Putamen (tissue), 1 donor: ENCODE measurements around the gene MARK1.
"Not testable (repeated sequence)": the region's sequence is repeated elsewhere in the genome, so short reads cannot be mapped to it uniquely, and the experiment has no call there.

ENCODE experiments used
- DNase-seq: peaks from one replicate; pipeline ENCODE4 v3.0.0-alpha.2; 2016; ENCODE audit warnings: low spot score

Gene MARK1

DNA sequence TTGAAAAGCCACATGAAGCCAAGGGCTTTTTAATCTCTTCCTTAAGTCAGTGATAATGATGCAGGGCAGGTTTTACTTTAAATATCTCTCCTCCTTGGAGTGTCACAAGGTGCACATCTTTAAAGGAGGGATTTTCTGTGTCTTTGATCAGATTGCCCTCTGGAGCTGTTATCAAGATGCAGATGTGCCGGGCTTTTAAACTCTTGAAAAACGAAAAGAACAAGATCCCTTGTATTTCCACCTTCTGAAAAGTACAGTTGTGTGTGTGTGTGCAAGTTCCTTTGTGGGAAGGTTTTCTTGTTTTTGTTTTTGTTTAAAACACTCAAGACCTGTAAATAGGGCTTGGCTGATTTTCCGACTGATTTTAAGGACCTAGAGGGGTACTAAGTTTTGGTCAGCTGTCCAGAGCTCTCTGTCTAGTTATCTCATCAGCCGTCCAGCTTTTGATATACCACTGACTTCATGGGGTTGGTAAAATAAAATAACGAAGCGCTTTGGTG, 1.6 kb downstream of the MARK1 start:
- DNase-seq = no peak

DNA sequence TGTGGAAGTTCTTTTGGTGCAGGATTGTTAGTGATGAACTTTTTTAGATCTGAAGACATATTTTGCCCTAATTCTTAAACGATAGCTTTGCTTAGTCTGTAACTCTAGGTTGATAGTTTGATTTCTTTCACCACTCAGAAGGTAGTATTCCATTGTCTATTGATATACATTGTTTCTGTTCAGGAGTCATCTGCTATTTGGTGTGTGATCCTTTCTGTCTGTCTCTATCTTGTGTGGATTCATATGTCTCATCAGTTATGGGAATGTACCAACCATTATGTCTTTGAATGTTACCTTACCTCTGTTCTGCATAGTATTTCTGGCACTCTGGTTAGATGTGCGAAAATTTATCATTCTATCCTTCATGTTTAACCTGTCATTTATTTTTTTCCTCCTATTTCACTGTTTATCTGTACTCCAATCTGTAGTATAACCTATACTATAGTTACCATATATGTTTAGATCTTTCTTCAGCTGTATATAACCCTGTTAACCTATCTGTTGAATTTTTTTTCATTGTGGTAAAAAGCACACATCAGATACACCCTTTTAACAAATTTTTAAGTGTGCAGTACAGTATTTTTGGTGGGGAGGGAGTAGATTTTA, 5.7 kb downstream of the MARK1 start:
- DNase-seq = no peak

DNA sequence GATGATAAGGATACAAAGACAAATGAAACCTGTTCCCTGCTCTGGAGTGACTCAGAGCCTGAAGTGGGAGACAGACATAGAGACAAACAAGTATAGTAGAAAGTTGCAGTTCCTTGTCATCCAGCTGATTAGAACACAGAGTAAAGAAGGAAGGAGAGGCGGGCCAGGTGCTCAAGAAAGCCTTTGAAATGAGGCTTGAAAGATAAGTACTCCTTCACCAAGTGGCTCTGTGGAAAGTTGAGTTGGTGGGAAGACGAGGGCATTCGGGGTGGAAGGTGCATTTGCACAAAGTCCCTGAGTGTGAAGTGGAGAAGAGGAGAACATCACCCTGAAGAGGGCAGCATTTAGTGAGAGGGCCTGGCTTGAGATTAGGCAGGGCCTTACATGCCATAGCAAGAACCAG, 17.0 kb downstream of the MARK1 start:
- DNase-seq = no peak

DNA sequence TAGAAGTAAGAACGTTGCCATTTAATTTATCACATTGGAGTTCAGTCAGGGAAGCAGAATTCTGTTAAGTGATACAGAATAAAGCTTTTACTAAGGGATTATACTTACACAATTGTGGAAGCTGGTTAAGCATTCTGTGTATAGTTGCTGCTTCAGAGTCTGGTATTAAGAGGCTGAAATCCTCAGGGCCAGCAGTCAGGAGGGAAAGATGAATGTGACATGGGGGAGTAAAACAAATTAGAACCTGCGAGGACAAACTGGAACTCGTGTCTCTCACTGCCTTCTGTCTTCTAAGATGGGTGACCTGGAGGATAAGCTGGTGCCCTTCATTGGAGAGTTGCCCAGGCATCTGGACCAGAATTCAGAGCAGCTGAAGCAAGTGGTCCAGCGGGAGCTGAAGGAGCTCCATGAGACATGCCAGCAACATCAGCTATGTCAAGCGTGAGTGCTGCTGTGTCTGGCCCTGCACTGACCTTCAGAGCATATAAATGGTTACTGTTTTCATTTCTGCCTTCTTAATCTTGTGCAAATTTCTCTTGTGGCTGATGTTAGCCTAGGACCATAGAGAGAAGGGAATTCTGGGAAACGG, 23.0 kb downstream of the MARK1 start:
- DNase-seq = no peak

DNA sequence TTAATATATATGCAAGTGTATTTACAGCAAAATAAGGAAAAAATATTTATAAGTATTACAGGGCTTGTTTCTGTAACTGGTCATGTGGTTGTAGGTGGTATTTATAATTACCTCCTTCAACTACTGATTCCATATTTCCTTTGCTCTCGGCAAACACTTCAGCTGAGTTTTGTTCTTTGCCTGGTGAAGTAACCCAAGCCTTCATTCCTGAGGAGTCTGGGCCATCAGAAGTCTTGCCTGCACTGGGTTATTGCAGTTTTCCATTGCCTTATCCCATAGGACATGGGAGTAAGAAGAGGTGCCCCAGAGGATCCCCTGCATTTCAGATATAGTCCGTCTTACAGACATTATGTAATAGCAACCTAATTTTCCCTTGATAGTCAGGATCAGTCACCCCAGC, 23.8 kb downstream of the MARK1 start:
- DNase-seq = no peak

DNA sequence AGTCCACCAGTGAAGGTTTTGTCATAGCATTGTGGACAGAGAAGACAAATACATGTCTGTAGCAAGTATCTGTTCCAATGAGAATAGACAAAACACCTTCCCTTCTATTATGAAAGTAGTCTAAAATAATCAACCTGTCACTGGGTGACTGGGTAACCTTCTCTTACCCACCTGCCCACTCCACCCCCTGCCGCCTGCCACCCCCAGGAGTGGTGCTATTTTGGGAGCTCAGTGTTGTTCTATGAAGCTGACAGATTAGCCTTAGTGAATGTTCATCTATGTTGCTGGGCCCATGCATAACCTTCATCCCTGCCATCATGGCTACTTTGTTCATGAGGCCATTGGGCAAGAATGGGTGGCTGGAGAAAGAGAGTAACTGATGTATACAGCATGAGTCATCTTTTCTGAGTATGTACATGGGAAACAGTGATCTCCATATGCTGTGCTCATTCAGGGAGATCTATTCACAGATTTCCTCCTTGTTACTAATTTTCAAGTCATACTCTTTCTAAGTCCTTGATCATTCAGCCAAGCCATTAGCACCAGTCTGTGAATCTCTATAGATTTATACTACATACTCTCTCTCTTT, 24.8 kb downstream of the MARK1 start:
- peak; percentile 45 for DNase-seq

DNA sequence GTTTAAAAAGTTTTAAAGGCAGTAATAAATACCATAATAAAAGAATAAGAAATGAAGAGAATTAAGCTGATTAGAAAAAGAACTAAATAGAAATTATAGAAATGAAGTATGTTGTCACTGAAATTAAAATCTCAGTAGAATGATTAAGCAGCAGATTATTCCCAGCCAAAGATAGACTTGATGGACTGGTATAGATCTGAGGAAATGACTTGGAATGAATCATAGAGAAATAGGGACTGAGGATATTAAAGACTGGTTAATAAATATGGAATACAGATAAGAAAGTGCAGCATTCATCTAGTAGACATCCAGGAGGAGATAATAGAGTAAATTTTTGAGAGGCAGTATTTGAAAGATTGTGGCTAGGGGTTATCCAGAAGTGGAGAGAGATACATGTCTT, 28.7 kb downstream of the MARK1 start:
- DNase-seq = no peak

DNA sequence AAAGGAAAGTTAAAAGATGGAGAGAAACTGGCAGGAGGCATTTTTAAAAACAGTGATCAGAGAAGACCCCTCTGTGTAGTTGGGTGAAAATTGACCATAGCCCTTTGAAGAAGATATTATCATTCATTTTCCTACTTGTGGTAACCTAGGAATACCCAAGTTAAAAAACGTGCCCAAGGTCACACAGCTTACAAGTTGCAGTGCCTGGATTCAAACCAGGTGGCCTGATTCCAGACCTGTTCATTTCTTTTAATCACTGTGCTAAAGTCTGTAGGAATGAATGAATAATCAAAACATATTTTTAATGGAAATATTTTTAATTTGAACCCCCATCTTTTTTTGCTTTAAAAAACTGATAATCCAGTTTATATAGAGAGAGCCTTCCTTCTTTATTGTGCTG, 35.6 kb downstream of the MARK1 start:
- no peak for DNase-seq

DNA sequence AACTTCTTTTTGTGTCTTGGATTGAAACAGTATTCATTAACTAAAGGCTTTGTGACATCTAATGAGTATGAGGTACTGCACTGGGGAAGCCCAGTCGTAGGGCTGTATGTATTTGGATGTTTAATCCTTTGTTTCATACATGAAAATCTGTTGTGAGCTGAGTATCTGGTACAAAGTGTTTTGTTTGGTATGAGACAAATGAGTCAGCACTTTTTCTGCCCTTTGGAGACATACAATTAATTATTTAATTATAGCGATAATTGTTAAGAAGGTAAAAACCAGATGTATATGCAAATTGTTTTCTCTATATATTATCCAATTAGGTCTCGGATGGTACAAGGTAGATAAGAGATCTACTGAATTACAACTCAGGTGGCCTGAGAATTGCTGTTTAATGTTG, 36.3 kb downstream of the MARK1 start:
- DNase-seq = no peak

DNA sequence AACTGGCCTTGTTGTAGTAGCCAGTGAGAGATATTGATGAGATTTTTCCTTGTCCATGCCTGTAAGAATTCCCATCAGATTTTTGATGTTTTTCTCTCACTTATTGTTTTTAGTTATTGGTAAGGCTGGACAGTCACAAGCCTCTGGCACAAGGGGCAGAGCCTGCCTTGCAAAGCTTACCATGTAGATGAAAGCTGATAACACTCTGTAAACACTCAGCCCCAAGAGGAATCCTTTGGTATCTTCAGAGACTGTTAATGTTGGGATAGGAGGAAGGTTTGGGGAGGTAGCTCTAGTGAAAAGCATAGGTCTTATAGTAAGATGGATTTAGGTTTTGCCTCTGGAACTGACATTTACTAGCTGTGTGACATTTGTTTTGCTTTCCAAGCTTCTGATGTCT, 37.7 kb downstream of the MARK1 start:
- DNase-seq = no peak

DNA sequence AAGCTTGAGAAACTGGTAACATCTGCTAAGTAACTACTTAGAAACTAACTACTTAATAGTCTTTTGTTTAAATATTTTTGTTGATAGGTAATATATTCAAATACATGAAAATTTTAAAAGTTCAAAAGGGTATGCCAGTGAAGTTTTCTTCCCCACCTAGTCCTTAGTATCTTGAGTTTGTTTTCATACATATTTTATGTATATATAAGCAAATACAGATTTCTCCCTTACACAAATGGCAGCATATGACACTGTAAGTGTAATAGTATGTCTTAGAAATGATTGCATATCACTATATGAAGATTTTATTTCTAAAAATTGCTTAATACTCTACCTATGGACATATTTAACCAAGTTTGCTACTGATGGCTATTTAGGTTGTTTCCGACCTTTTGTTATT, 38.9 kb downstream of the MARK1 start:
- DNase-seq = no peak

DNA sequence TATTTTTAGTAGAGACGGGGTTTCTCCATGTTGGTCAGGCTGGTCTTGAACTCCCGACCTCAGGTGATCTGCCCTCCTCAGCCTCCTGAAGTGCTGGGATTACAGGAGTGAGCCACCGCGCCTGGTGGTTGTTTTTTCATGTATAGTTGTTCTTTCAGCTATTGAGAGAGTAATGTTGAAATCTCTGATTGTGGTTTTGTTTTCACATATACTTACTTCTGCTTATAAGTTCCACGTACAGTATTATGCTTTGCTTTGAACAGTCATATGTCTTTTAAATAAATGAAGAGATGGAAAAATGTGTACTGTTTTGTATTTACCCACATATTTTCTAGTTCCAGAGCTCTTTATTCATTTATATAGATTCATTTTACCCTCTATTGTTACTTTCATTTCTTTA, 44.5 kb downstream of the MARK1 start:
- DNase-seq = no peak

DNA sequence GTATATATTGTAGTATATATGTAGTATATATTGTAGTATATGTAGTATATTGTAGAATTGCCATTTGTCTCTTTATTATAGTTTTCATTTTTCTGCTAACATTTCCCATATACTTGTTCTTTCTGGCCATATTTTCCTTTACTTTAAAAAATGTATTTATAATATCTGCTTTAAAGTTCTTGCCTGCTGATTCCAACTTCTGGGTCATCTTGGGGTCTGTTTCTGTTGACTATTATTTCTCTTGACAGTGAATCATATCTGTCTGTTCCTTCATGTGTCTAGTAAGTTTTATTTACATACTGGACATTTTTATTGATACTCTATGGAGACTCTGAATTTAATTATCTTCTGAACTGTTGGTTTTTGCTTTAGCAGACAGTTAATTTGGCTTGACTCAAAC, 45.9 kb downstream of the MARK1 start:
- no peak for DNase-seq

DNA sequence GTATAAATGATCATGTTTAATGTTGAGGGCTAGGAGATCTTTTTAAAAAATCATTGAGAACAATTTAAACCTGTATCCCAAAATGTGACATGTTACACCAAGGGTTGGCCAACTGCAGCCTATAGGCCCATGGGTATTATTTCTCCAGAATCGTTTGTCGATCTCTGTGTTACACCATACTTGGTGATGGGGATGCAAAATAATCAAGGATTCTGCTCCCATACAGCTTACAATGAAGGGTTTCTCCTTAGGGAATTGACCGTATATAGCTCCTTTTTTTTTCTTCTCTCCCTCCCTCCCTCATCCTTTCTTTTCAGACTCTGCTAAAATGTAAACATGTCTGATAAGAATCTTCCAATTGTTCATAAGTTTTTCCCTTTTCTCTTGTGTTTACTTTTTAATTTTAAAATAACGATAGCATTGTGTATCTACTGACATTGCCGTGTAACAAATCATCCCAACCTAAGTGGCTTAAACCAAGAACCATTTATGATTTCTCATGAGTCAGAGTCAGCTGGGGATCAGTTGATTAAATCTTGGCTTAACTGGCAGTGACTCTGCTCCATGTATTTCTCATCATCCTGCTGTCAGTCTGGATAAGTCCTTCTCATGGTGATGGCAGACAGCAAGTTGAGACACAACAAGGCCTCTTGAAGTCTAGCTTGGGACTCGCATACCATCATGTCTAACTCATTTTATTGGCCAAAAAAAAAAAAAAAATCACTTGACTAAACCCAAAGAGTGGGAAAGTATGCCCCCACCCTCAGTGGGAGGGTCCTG, 48.0 kb downstream of the MARK1 start:
- no peak for DNase-seq

DNA sequence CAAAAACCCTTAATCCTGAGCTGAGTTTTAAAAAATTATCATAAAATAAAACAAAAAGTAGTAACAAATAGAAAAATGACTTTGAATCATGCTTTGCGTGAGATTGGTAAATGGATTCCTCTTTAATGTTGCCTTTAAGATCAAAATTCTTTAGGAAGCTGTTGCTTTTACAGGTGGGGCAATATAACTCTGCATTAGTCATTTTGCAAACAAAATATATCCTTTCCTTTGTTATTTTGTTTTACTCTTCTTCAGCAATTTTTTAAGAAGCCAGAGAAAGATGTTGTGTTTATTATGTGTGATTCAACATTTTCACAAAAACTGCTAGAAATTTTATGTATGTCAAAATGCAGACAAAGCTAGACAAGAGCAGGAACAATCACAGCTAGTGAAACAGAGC, 50.0 kb downstream of the MARK1 start:
- no peak for DNase-seq

DNA sequence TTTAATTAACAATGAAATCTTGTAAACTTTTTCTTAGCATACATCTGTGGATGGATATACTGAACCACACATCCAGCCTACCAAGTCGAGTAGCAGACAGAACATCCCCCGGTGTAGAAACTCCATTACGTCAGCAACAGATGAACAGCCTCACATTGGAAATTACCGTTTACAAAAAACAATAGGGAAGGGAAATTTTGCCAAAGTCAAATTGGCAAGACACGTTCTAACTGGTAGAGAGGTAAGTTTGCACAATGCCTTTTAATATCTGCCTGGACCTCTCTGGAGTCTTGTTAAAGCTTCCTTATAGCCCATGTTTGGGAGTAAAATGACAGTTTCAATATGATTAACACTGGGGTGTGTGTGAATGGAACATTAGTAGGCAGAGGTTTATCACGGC, 51.4 kb downstream of the MARK1 start:
- DNase-seq = no peak

DNA sequence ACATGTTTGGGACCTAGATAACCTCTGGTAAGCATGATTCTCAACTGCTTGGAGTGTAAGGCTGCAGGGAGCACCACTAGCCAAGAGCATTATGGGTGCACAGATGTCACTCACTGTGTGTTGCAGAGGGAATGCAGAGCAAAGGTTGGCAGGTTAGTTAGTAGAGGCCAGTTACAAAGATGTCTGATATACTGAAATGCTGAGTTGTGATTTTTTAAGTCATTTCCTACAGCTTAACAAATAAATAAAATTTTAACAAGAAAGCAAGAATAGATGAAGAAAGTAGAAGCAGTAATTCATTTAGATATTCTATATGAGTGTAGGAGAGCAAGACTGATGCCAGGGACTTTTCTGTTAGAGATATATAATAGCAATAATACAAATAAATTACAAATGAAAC, 64.8 kb downstream of the MARK1 start:
- no peak for DNase-seq

DNA sequence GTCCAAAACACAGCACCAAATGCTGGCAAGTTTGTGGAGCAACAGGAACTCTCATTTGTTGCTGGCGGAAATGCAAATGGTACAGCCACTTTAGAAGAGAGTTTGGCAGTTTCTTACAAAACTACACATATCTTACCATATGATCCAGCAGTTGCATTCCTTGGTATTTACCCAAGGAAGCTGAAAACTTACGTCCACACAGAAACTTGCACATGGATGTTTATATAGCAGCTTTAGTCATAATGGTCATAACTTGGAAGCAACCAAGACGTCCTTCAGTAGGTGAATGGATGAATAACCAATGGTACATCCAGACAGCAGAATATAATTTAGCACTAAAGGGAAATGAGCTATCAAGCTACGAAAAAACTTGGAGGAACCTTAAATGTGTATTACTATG, 66.4 kb downstream of the MARK1 start:
- DNase-seq = no peak

DNA sequence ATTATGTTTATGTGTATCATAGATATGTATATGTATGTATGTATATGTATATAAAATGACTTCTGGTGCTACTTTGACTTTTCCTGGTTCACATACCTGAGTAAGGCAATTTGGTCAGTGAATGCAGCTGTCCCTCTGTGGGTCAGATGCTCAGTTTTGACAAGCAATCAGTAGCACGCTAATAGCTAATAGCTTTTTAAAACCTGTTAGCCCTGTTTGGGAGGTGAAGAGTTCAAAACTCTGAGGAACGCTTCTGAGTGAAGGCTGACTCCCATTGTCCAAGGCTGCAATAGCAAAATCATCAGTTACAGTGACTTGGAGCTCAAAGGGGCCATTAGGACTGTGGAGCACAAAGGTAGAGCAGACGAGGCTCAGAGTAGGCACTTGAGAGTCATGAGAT, 67.2 kb downstream of the MARK1 start:
- no peak for DNase-seq

DNA sequence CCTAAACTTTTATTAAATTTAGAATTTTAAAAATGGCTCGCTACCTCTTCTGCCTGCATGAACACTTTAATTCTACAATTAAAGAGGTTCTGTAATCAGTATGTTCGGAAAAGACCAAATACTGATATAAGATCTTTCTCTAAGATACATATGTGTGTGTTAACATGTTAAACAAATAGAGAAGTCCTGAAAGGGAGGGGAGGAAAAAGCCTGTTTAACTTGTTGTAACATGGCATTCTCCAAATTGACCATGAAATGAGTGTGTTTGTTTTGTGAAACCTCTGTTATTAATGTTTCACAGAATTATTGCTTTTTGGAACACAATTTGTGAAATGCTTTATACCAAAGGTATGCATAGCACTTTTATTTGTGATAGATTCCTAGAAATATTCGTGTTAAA, 77.0 kb downstream of the MARK1 start:
- DNase-seq = no peak

DNA sequence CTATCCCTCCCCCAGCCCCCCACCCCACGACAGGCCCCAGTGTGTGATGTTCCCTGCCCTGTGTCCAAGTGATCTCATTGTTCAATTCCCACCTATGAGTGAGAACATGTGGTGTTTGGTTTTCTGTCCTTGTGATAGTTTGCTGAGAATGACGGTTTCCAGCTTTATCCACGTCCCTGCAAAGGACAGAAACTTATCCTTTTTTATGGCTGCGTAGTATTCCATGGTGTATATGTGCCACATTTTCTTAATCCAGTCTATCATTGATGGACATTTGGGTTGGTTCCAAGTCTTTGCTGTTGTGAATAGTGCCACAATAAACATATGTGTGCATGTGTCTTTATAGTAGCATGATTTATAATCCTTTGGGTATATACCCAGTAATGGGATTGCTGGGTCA, 77.7 kb downstream of the MARK1 start:
- DNase-seq = not testable (repeated sequence)

DNA sequence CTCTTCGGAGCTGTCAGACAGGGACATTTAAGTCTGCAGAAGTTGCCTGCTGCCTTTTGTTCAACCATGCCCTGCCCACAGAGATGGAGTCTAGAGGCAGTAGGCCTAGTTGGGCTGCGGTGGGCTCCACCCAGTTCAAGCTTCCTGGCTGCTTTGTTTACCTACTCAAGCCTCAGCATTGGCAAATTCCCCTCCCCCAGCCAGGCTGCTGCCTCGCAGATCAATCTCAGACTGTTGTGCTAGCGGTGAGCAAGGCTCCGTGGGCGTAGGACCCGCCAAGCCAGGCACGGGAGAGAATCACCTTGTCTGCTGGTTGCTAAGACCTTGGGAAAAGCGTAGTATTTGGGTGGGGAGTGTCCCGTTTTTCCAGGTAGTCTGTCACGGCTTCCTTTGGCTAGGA, 83.2 kb downstream of the MARK1 start:
- DNase-seq = not testable (repeated sequence)

DNA sequence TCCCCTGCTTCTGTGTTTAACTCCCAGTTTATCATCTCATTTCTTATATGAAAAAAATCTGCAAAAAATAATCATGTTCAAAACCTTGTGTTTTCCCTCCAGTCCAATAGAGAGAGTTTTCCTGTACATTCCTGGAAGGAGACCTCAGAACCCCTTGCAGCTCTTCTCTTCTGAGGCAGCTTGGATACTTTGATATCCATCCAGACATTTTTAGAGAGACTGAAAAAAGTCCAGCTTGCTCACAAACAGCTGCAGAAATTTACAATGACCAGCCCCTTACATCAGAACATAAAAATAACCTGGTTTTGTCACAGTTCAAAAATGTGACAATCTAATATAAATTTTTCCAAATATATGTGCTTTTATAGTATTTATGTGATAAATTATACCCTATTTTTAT, 88.9 kb downstream of the MARK1 start:
- no peak for DNase-seq
